ENCODE measurements around the gene DRC3.

DRC3 gene

DNA sequence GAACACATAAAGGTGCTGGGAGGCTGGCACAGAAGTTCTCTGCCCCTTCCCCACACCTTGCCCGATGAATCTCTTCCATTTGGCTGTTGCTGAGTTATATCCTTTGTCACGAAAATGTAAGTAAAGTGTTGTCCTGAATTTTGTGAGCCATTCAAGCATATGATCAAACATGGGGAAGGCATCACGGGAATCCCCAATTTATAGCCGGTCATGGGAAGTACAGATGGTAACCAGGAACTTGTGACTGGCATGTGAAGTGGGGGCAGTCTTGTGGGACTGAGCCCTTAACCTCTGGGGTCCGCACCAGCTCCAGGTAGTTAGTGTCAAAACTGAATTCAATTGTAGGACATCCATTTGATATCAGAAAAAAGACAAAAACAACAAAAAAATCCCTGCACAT is 13.7 kb upstream of the DRC3 start:
- Histone ChIP-seq H3K9me3 (ENCODE audit: control insufficient read depth, low read depth, low read length) (no peaks in the 10 kb centered on the region), H3K9ac (ENCODE audit: low read length) (no peak overlapping the region), H3K27me3 (ENCODE audit: control insufficient read depth, insufficient read depth, low read length) (no peaks in the 10 kb centered on the region), H3K27ac (ENCODE audit: low read length) (no peak overlapping the region), H3K4me1 (ENCODE audit: control insufficient read depth, low read depth, low read length) (peaks cover 4% of the 10 kb centered on the region), H3K36me3 (ENCODE audit: control insufficient read depth, low read depth, low read length) (no peaks in the 10 kb centered on the region), H3K4me3 (ENCODE audit: low read length) (no peak overlapping the region)

- no peaks in the 10 kb centered on the region for H3K27me3 ChIP-seq (ENCODE audit: control insufficient read depth, insufficient read depth, low read length)
- H3K9me3 ChIP-seq (ENCODE audit: control insufficient read depth, low read depth, low read length), result no peaks in the 10 kb centered on the region
- H3K4me1 ChIP-seq (ENCODE audit: control insufficient read depth, low read depth, low read length), result peaks cover 4% of the 10 kb centered on the region
- H3K27ac ChIP-seq (ENCODE audit: low read length), result no peak overlapping the region
- H3K36me3 ChIP-seq (ENCODE audit: control insufficient read depth, low read depth, low read length), result no peaks in the 10 kb centered on the region
- H3K4me3 ChIP-seq (ENCODE audit: low read length), result no peak overlapping the region
- no peak overlapping the region for H3K9ac ChIP-seq (ENCODE audit: low read length)
Measured at GRCh38 chr17:17959520-17960361, 12.9 kb upstream of the DRC3 start.

GRCh38 chr17:17960500-17961030 is 12.1 kb upstream of the DRC3 start:
- no peaks in the 10 kb centered on the region for H3K9me3 ChIP-seq (ENCODE audit: control insufficient read depth, low read depth, low read length)
- H3K36me3 ChIP-seq (ENCODE audit: control insufficient read depth, low read depth, low read length), result no peaks in the 10 kb centered on the region
- H3K4me3 ChIP-seq (ENCODE audit: low read length), result no peak overlapping the region
- H3K27me3 ChIP-seq (ENCODE audit: control insufficient read depth, insufficient read depth, low read length), result no peaks in the 10 kb centered on the region
- no peak overlapping the region for H3K9ac ChIP-seq (ENCODE audit: low read length)
- no peak overlapping the region for H3K27ac ChIP-seq (ENCODE audit: low read length)
- H3K4me1 ChIP-seq (ENCODE audit: control insufficient read depth, low read depth, low read length), result peaks cover 4% of the 10 kb centered on the region

GRCh38 chr17:17963066-17963465 is 9.6 kb upstream of the DRC3 start:
- H3K27ac ChIP-seq (ENCODE audit: low read length), result no peak overlapping the region
- no peak overlapping the region for H3K9ac ChIP-seq (ENCODE audit: low read length)
- H3K36me3 ChIP-seq (ENCODE audit: control insufficient read depth, low read depth, low read length), result no peaks in the 10 kb centered on the region
- no peak overlapping the region for H3K4me3 ChIP-seq (ENCODE audit: low read length)
- H3K9me3 ChIP-seq (ENCODE audit: control insufficient read depth, low read depth, low read length), result no peaks in the 10 kb centered on the region
- H3K27me3 ChIP-seq (ENCODE audit: control insufficient read depth, insufficient read depth, low read length), result no peaks in the 10 kb centered on the region
- H3K4me1 ChIP-seq (ENCODE audit: control insufficient read depth, low read depth, low read length), result peaks cover 4% of the 10 kb centered on the region

GRCh38 chr17:17963694-17964436 is 8.8 kb upstream of the DRC3 start:
- H3K4me3 ChIP-seq (ENCODE audit: low read length), result no peak overlapping the region
- no peaks in the 10 kb centered on the region for H3K9me3 ChIP-seq (ENCODE audit: control insufficient read depth, low read depth, low read length)
- H3K4me1 ChIP-seq (ENCODE audit: control insufficient read depth, low read depth, low read length), result no peaks in the 10 kb centered on the region
- no peaks in the 10 kb centered on the region for H3K27me3 ChIP-seq (ENCODE audit: control insufficient read depth, insufficient read depth, low read length)
- H3K36me3 ChIP-seq (ENCODE audit: control insufficient read depth, low read depth, low read length), result no peaks in the 10 kb centered on the region
- no peak overlapping the region for H3K9ac ChIP-seq (ENCODE audit: low read length)
- H3K27ac ChIP-seq (ENCODE audit: low read length), result no peak overlapping the region

GRCh38 chr17:17964710-17965109 is 8.0 kb upstream of the DRC3 start:
- H3K27ac ChIP-seq (ENCODE audit: low read length), result no peak overlapping the region
- no peaks in the 10 kb centered on the region for H3K27me3 ChIP-seq (ENCODE audit: control insufficient read depth, insufficient read depth, low read length)
- no peak overlapping the region for H3K4me3 ChIP-seq (ENCODE audit: low read length)
- no peaks in the 10 kb centered on the region for H3K4me1 ChIP-seq (ENCODE audit: control insufficient read depth, low read depth, low read length)
- H3K9me3 ChIP-seq (ENCODE audit: control insufficient read depth, low read depth, low read length), result no peaks in the 10 kb centered on the region
- no peaks in the 10 kb centered on the region for H3K36me3 ChIP-seq (ENCODE audit: control insufficient read depth, low read depth, low read length)
- no peak overlapping the region for H3K9ac ChIP-seq (ENCODE audit: low read length)

GRCh38 chr17:17965152-17965721 is 7.4 kb upstream of the DRC3 start:
- H3K27ac ChIP-seq (ENCODE audit: low read length), result no peak overlapping the region
- H3K9me3 ChIP-seq (ENCODE audit: control insufficient read depth, low read depth, low read length), result no peaks in the 10 kb centered on the region
- H3K9ac ChIP-seq (ENCODE audit: low read length), result no peak overlapping the region
- H3K4me3 ChIP-seq (ENCODE audit: low read length), result no peak overlapping the region
- no peaks in the 10 kb centered on the region for H3K4me1 ChIP-seq (ENCODE audit: control insufficient read depth, low read depth, low read length)
- H3K27me3 ChIP-seq (ENCODE audit: control insufficient read depth, insufficient read depth, low read length), result no peaks in the 10 kb centered on the region
- no peaks in the 10 kb centered on the region for H3K36me3 ChIP-seq (ENCODE audit: control insufficient read depth, low read depth, low read length)

GRCh38 chr17:17966399-17966798 is 6.3 kb upstream of the DRC3 start:
- H3K36me3 ChIP-seq (ENCODE audit: control insufficient read depth, low read depth, low read length), result no peaks in the 10 kb centered on the region
- no peaks in the 10 kb centered on the region for H3K9me3 ChIP-seq (ENCODE audit: control insufficient read depth, low read depth, low read length)
- H3K27me3 ChIP-seq (ENCODE audit: control insufficient read depth, insufficient read depth, low read length), result peaks cover 5% of the 10 kb centered on the region
- H3K9ac ChIP-seq (ENCODE audit: low read length), result no peak overlapping the region
- H3K4me1 ChIP-seq (ENCODE audit: control insufficient read depth, low read depth, low read length), result no peaks in the 10 kb centered on the region
- H3K27ac ChIP-seq (ENCODE audit: low read length), result no peak overlapping the region
- H3K4me3 ChIP-seq (ENCODE audit: low read length), result no peak overlapping the region

DNA sequence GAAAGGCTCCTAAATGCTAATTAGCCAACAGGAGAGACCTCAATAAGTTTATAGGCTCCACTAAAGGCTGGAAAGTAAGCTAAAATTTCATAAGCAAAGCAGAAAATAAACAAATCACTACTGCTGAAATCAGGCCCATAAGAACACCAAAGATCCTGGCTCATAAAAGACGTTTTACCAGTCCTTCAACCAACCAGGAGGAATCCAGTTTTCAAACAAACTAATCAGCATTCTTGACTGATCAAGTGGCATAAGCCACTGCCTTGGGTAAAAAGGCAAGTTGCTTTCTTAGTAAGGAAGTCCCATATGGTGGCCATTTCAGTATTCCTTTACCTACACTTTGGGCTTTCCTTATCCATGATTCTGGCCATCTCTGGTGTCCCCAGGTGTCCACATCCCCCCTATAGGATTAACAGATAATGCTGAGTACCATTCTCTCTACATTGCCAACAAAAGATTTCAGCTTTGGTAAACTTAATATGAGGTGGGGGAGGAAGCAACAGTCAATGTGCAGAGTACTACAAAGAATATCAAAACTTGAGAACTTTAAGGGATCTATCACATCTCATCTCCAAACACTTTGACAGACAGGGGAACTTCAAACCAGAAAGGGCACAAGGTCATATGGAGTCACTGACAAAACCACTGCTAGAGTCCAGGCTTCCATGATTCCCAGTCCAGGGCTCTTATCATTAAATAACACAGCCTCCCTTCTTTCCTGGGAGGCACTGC is 1.8 kb upstream of the DRC3 start:
- H3K27me3 ChIP-seq (ENCODE audit: control insufficient read depth, insufficient read depth, low read length), result peaks cover 6% of the 10 kb centered on the region
- no peak overlapping the region for H3K4me3 ChIP-seq (ENCODE audit: low read length)
- H3K36me3 ChIP-seq (ENCODE audit: control insufficient read depth, low read depth, low read length), result no peaks in the 10 kb centered on the region
- H3K9ac ChIP-seq (ENCODE audit: low read length), result no peak overlapping the region
- H3K27ac ChIP-seq (ENCODE audit: low read length), result no peak overlapping the region
- no peaks in the 10 kb centered on the region for H3K9me3 ChIP-seq (ENCODE audit: control insufficient read depth, low read depth, low read length)
- H3K4me1 ChIP-seq (ENCODE audit: control insufficient read depth, low read depth, low read length), result peaks cover 7% of the 10 kb centered on the region

DNA sequence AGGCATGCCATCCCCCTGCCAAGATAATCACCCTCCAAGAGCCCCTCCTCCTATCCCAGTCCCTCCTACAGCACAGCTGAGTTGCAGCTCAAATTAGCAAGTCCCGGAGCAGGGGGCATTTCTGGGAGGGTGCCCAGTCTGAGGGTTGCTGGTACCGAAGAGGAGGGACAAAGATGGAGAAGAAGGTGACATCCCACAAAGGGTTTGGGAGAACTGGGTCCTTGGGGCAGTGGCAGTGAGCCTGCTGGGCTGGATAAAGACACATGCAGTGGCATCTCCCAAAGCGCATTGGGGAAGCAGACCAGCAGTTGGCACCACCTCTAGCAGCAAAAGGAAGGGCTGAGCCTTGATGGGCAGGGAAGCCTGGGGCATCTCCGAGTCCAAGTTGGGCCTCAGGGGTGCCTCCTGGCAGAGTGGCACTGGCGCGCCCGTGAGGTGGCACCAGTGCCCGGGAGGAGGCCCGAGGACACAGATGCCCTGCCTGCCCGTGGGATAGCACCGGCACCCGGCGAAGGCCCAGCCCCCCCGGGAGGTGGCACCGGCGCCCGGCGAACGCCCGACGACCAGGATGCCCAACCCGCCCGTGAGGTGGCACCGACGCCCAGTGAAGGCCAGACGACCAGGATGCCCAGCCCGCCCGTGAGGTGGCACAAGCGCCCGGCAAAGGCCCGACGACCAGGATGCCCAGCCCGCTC is 1.1 kb upstream of the DRC3 start:
- Histone ChIP-seq H3K36me3 (ENCODE audit: control insufficient read depth, low read depth, low read length) (no peaks in the 10 kb centered on the region), H3K27me3 (ENCODE audit: control insufficient read depth, insufficient read depth, low read length) (peaks cover 6% of the 10 kb centered on the region), H3K9ac (ENCODE audit: low read length) (no peak overlapping the region), H3K9me3 (ENCODE audit: control insufficient read depth, low read depth, low read length) (no peaks in the 10 kb centered on the region), H3K27ac (ENCODE audit: low read length) (no peak overlapping the region), H3K4me3 (ENCODE audit: low read length) (peak overlapping the region; percentile 67), H3K4me1 (ENCODE audit: control insufficient read depth, low read depth, low read length) (peaks cover 7% of the 10 kb centered on the region)

GRCh38 chr17:17972952-17973254 is 241 bp downstream of the DRC3 start:
- Histone ChIP-seq H3K4me1 (ENCODE audit: control insufficient read depth, low read depth, low read length) (peaks cover 7% of the 10 kb centered on the region), H3K36me3 (ENCODE audit: control insufficient read depth, low read depth, low read length) (no peaks in the 10 kb centered on the region), H3K9ac (ENCODE audit: low read length) (peak overlapping the region; percentile 30), H3K9me3 (ENCODE audit: control insufficient read depth, low read depth, low read length) (no peaks in the 10 kb centered on the region), H3K27me3 (ENCODE audit: control insufficient read depth, insufficient read depth, low read length) (peaks cover 6% of the 10 kb centered on the region), H3K27ac (ENCODE audit: low read length) (no peak overlapping the region), H3K4me3 (ENCODE audit: low read length) (peak overlapping the region; percentile 71)
